PC-9 (cell line): ENCODE results near the gene RGPD6. TPM values are rescaled to one million over a fixed set of nuclear protein-coding genes. Genes with fewer than 3 reads are reported as not detected.
"Not testable (repeated sequence)": the region's sequence is repeated elsewhere in the genome, so short reads cannot be mapped to it uniquely, and the experiment has no call there.

ENCODE experiments used
- BruUV-seq: library from RNA; stranded (reverse); fragments of 400-500 nt; replicated peaks from 2 replicates; lab custom pipeline; 2021; lab: Mats Ljungman, UMichigan
- CTCF ChIA-PET: fragments of 300-600 bp; sonication (Branson Sonifier 250); formaldehyde crosslinking; loops from one replicate; lab custom pipeline; 2022; ENCODE audit warnings: antibody characterized with exemption; lab: Charles Lee
- POLR2A ChIA-PET: fragments of 300-600 bp; sonication (Branson Sonifier 250); formaldehyde crosslinking; loops from one replicate; lab custom pipeline; 2022; ENCODE audit warnings: antibody characterized with exemption; ENCODE audit not compliant: unreplicated experiment; lab: Charles Lee
- DNase-seq, 2 experiments: peaks; one replicate each; pipeline versions ENCODE4 v3.0.0 to v3.0.0-alpha.2; 2015 to 2022; ENCODE audit warnings: mixed read lengths in 1 of 2
- H2AFZ ChIP-seq: fragments of 200-600 bp; sonication (generic); 2 replicates; pipeline ENCODE4 v1.8.1; 2017; ENCODE audit warnings: antibody characterized with exemption
- H3F3A ChIP-seq: fragments of 200-600 bp; sonication (generic); 2 replicates; pipeline ENCODE4 v1.8.1; 2017; ENCODE audit warnings: antibody characterized with exemption, mild to moderate bottlenecking, low read depth; ENCODE audit not compliant: insufficient read depth
- H3K27ac ChIP-seq: fragments of 200-600 bp; sonication (generic); 2 replicates; pipeline ENCODE4 v1.6.1; 2016; ENCODE audit warnings: mixed run types
- H3K27me3 ChIP-seq: fragments of 200-600 bp; sonication (generic); 2 replicates; pipeline ENCODE4 v1.6.1; 2016; ENCODE audit warnings: low read depth, mixed run types; ENCODE audit not compliant: insufficient read depth
- H3K36me3 ChIP-seq: fragments of 200-600 bp; sonication (generic); 2 replicates; pipeline ENCODE4 v1.6.1; 2016; ENCODE audit warnings: low read depth, mixed run types
- H3K4me1 ChIP-seq: fragments of 200-600 bp; sonication (generic); replicated peaks from 2 replicates; pipeline ENCODE4 v1.6.1; 2016; ENCODE audit warnings: mixed run types; ENCODE audit not compliant: insufficient read depth
- H3K4me2 ChIP-seq: fragments of 200-600 bp; sonication (generic); 2 replicates; pipeline ENCODE4 v1.6.1; 2017; ENCODE audit warnings: mixed run types
- H3K4me3 ChIP-seq: fragments of 200-600 bp; sonication (generic); 2 replicates; pipeline ENCODE4 v1.6.1; 2016; ENCODE audit warnings: mixed run types
- H3K79me2 ChIP-seq: fragments of 200-600 bp; sonication (generic); 2 replicates; pipeline ENCODE4 v1.6.1; 2017; ENCODE audit warnings: low read depth, mixed run types
- H3K9me2 ChIP-seq: fragments of 200-600 bp; sonication (generic); 2 replicates; pipeline ENCODE4 v1.8.1; 2017; ENCODE audit warnings: mild to moderate bottlenecking; ENCODE audit not compliant: insufficient read depth
- H3K9me3 ChIP-seq: fragments of 200-600 bp; sonication (generic); 2 replicates; pipeline ENCODE4 v1.8.1; 2016; ENCODE audit warnings: low read depth; ENCODE audit not compliant: insufficient read depth
- H4K20me1 ChIP-seq: fragments of 200-600 bp; sonication (generic); 2 replicates; pipeline ENCODE4 v1.8.1; 2017; ENCODE audit not compliant: insufficient read depth
- intact Hi-C: fragments of 100-400 bp; cut with micrococcal nuclease; formaldehyde crosslinking; loops from one replicate; pipeline ENCODE4 v1.10.0; 2022; ENCODE audit not compliant: unreplicated experiment
- total RNA-seq: library from RNA; stranded (reverse); gene quantifications from 2 replicates; pipeline ENCODE4 v1.2.3, GENCODE V29; 2021

The RGPD6 gene
- total RNA-seq, 1 experiment from 2014 or later, result 21.2 TPM

DNA sequence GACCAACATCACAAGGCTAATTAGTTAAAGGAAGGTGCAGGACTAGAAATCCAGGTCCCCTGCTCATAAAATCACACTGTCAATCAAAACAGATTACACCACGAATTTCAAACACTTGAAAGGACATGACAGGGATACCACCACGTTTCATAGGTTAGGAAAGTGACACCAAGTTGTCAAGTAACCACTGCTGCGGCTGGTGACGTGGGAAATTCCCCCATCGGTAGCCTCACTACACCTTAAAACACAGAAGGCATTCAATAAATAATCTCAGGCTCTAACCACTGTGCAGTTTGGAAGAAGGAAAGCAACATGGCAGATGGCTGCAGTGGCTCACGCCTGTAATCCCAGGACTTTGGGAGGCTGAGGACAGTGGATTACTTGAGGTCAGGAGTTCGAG is 108.1 kb downstream of the RGPD6 start:
- H3F3A ChIP-seq, H3K4me1 ChIP-seq, POLR2A ChIA-PET, H3K36me3 ChIP-seq, H3K9me2 ChIP-seq, intact Hi-C loops, DNase-seq, H3K27ac ChIP-seq, H2AFZ ChIP-seq, CTCF ChIA-PET, H3K9me3 ChIP-seq, H3K27me3 ChIP-seq, BruUV-seq, H3K79me2 ChIP-seq, H3K4me3 ChIP-seq, H4K20me1 ChIP-seq, H3K4me2 ChIP-seq: not testable (repeated sequence)

DNA sequence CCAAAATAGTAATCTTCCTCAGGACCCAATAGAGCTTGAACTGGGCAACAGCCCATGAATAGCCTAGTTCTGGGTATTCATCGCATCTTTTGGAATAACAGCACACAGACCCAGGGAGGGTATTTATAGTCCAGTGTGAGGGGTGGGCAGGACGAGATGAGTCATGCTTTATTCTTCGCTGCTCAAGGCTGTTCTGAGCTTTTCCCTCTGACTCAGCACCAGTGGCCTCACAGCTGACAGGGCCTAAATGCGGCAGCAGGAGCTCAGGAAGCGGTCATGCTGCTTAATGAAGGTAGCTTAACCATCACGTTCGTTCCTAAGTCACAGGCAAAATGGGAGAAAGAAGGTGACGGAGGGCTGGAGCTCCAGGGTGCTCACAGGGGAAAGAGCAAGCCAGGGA is 111.7 kb downstream of the RGPD6 start:
- H3K27me3 ChIP-seq, H3F3A ChIP-seq, H3K27ac ChIP-seq, H3K4me1 ChIP-seq, DNase-seq, POLR2A ChIA-PET, H3K9me2 ChIP-seq, H3K79me2 ChIP-seq, H3K9me3 ChIP-seq, CTCF ChIA-PET, H4K20me1 ChIP-seq, H3K36me3 ChIP-seq, H2AFZ ChIP-seq, H3K4me2 ChIP-seq, intact Hi-C loops, H3K4me3 ChIP-seq, BruUV-seq: not testable (repeated sequence)

Other genes starting within 250 kb of the RGPD6 start
- 1.4 and 2.1 TPM in 2 replicates for gene LIMS4, start 104.4 kb downstream of the RGPD6 start, total RNA-seq
- gene BUB1, start 100.8 kb upstream of the RGPD6 start, total RNA-seq, result 45.7 and 74.6 TPM in 2 replicates
- gene ACOXL, start 155.4 kb upstream of the RGPD6 start, total RNA-seq, result 9.1 and 10.7 TPM in 2 replicates